Colonic mucosa (tissue), 4 donors: ENCODE data around the gene TNFRSF18. TPM values are rescaled to one million over a fixed set of nuclear protein-coding genes. Genes with fewer than 3 reads are reported as not detected.

Experiments used
- DNase-seq: peaks from one replicate; pipeline ENCODE4 v3.0.0-alpha.2; 2020
- H3K27ac ChIP-seq: fragments of 200-600 bp; one replicate; pipeline ENCODE4 v1.8.0; 2021
- H3K27me3 ChIP-seq: fragments of 200-600 bp; one replicate; pipeline ENCODE4 v1.8.0; 2021
- H3K36me3 ChIP-seq: fragments of 200-600 bp; one replicate; pipeline ENCODE4 v1.8.0; 2021
- H3K4me1 ChIP-seq: fragments of 200-600 bp; one replicate; pipeline ENCODE4 v1.8.0; 2021; ENCODE audit warnings: mild to moderate bottlenecking
- H3K4me3 ChIP-seq: fragments of 200-600 bp; one replicate; pipeline ENCODE4 v1.8.0; 2021
- H3K9ac ChIP-seq, 2 donors: one replicate each; pipeline ENCODE4 v1.7.0; 2013; ENCODE audit warnings: control low read depth in 2 of 2, low read depth in 2 of 2, low read length in 2 of 2
- H3K9me3 ChIP-seq: fragments of 200-600 bp; one replicate; pipeline ENCODE4 v1.8.0; 2021
- CTCF ChIP-seq: fragments of 200-600 bp; IDR thresholded peaks from one replicate; pipeline ENCODE4 v1.8.0; 2022; ENCODE audit warnings: antibody characterized with exemption, mild to moderate bottlenecking
- intact Hi-C: fragments of 100-400 bp; cut with DNase I; formaldehyde crosslinking; loops from one replicate; pipeline ENCODE4 v1.14.1; 2022
- total RNA-seq, 2 donors: library from RNA; stranded (reverse); fragmentation: NEBNext Ultra II Directional in 1 of 2; extraction: Animal tissue kit (Norgen Biotek cat#: 25700) in 1 of 2; gene quantifications; one replicate each; pipeline ENCODE4 v1.2.1, GENCODE V29; 2021
- donor health status: healthy.
- donor health status: DM: no; HTN: no; CAD: no.
- donor health status: DM: no; HTN: no; CAD: no.

TNFRSF18 gene
- total RNA-seq, 2 donors from 2014 or later, result 0.61 to 1.7 TPM

- peak overlapping the region; percentile 28 to 97 for H3K9ac ChIP-seq
- no peak for DNase-seq
- peaks cover 24% of the 10 kb centered on the region for H3K4me1 ChIP-seq
- no peak for TF ChIP-seq CTCF
- H3K27me3 ChIP-seq, result no peaks in the 10 kb centered on the region
- no peaks in the 10 kb centered on the region for H3K9me3 ChIP-seq
- intact Hi-C loops, result no loop called here
- H3K4me3 ChIP-seq, result peak overlapping the region; percentile 14
- H3K27ac ChIP-seq, result peak overlapping the region; percentile 99
- H3K36me3 ChIP-seq, result no peaks in the 10 kb centered on the region
Measured at GRCh38 chr1:1160281-1160930, 46.0 kb downstream of the TNFRSF18 start.

GRCh38 chr1:1157914-1158710 lies 48.3 kb downstream of the TNFRSF18 start:
- no peaks in the 10 kb centered on the region for H3K27me3 ChIP-seq
- intact Hi-C loops, result no loop called here
- peaks cover 24% of the 10 kb centered on the region for H3K4me1 ChIP-seq

GRCh38 chr1:1157426-1157913 lies 48.9 kb downstream of the TNFRSF18 start:
- Histone ChIP-seq H3K4me1 (peaks cover 24% of the 10 kb centered on the region), H3K27ac (peak overlapping the region; percentile 99)

More at GRCh38 chr1:1157914-1158710, 48.3 kb downstream of the TNFRSF18 start:
- TF ChIP-seq CTCF, result no peak
- Histone ChIP-seq H3K4me3 (peak overlapping the region; percentile 55), H3K9ac (peak overlapping the region; percentile 97), H3K9me3 (no peaks in the 10 kb centered on the region), H3K27ac (peak overlapping the region; percentile 99), H3K36me3 (no peaks in the 10 kb centered on the region)
- DNase-seq, result peak; percentile 86

GRCh38 chr1:1157033-1157365 lies 49.4 kb downstream of the TNFRSF18 start:
- DNase-seq, result peak; percentile 64
- Histone ChIP-seq H3K9ac (no peak overlapping the region), H3K27ac (no peak overlapping the region), H3K4me3 (no peak overlapping the region), H3K4me1 (peaks cover 24% of the 10 kb centered on the region), H3K27me3 (no peaks in the 10 kb centered on the region), H3K9me3 (no peaks in the 10 kb centered on the region), H3K36me3 (no peaks in the 10 kb centered on the region)
- intact Hi-C loops, result no loop called here
- TF ChIP-seq CTCF, result no peak

More at GRCh38 chr1:1157426-1157913, 48.9 kb downstream of the TNFRSF18 start:
- Histone ChIP-seq H3K9ac (peak overlapping the region; percentile 97), H3K27me3 (no peaks in the 10 kb centered on the region), H3K36me3 (no peaks in the 10 kb centered on the region), H3K4me3 (peak overlapping the region; percentile 55), H3K9me3 (no peaks in the 10 kb centered on the region)
- TF ChIP-seq CTCF, result no peak
- DNase-seq, result peak; percentile 95
- intact Hi-C loops, result no loop called here

- no peaks in the 10 kb centered on the region for H3K9me3 ChIP-seq
- no peak overlapping the region for H3K27ac ChIP-seq
- intact Hi-C loops, result no loop called here
- TF ChIP-seq CTCF, result no peak
- H3K36me3 ChIP-seq, result no peaks in the 10 kb centered on the region
- no peak overlapping the region for H3K4me3 ChIP-seq
- H3K27me3 ChIP-seq, result no peaks in the 10 kb centered on the region
- H3K4me1 ChIP-seq, result peaks cover 20% of the 10 kb centered on the region
- H3K9ac ChIP-seq, result peak overlapping the region; percentile 12 to 27
- DNase-seq, result no peak
Measured at GRCh38 chr1:1156140-1157032, 50.0 kb downstream of the TNFRSF18 start.
